Lower leg skin (tissue), 3 donors: ENCODE results near the gene HIC2.
"Not testable (repeated sequence)": the region's sequence is repeated elsewhere in the genome, so short reads cannot be mapped to it uniquely, and the experiment has no call there.

Source experiments
- POLR2A ChIP-seq, 2 donors: fragments of 450-650 bp; IDR thresholded peaks; one replicate each; pipeline ENCODE4 v1.6.1; 2016 to 2017; ENCODE audit warnings: antibody characterized with exemption in 2 of 2, mild to moderate bottlenecking in 1 of 2, moderate library complexity in 1 of 2
- TF ChIP-seq, protein P1 (sequence below), 3 donors: fragments of 450-650 bp; IDR thresholded peaks; one replicate each; pipeline ENCODE4 v1.5.1; 2016; ENCODE audit warnings: antibody characterized with exemption in 3 of 3, mild to moderate bottlenecking in 3 of 3, moderate library complexity in 2 of 3

DNA sequence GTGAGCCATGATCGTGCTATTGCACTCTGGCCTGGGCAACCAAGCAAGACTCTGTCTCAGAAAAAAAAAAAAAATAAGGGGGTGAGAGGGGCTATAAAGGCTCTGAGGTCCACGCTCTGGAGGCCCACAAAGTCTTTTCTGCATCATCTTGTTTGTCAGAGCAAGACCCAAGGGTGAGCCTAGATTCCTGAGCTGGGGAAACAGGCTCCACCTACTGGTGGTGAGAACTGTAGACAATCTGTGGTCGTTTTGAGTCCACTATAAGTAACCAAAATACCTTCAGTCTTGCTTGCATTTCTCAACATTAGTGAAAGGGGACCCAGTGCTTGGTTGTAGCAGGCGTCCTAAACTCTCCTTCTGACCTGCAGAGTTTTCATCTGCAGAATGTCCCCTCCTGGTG lies 45.5 kb downstream of the HIC2 start:
- TF ChIP-seq, protein P1, sequence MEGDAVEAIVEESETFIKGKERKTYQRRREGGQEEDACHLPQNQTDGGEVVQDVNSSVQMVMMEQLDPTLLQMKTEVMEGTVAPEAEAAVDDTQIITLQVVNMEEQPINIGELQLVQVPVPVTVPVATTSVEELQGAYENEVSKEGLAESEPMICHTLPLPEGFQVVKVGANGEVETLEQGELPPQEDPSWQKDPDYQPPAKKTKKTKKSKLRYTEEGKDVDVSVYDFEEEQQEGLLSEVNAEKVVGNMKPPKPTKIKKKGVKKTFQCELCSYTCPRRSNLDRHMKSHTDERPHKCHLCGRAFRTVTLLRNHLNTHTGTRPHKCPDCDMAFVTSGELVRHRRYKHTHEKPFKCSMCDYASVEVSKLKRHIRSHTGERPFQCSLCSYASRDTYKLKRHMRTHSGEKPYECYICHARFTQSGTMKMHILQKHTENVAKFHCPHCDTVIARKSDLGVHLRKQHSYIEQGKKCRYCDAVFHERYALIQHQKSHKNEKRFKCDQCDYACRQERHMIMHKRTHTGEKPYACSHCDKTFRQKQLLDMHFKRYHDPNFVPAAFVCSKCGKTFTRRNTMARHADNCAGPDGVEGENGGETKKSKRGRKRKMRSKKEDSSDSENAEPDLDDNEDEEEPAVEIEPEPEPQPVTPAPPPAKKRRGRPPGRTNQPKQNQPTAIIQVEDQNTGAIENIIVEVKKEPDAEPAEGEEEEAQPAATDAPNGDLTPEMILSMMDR (IDR thresholded peaks at IDR 0.05), result not testable (repeated sequence)
- not testable (repeated sequence) for TF ChIP-seq POLR2A (IDR thresholded peaks at IDR 0.05)
